ENCODE measurements around the gene PRKRIP1. TPM values are rescaled to one million over a fixed set of nuclear protein-coding genes. Genes with fewer than 3 reads are reported as not detected.

The PRKRIP1 gene
- total RNA-seq, 2 experiments from 2014 or later, result 47.4 to 48.0 TPM

- H3K27me3 ChIP-seq (ENCODE audit: control insufficient read depth in 1 of 2, insufficient read depth in 2 of 2, low read length in 2 of 2), result no peaks in the 10 kb centered on the region
- H3K36me3 ChIP-seq (ENCODE audit: insufficient read depth, low read length), result peaks cover 14% of the 10 kb centered on the region
- H3K4me3 Mint-ChIP-seq, result peak overlapping the region; percentile 45
- H3K4me3 ChIP-seq (ENCODE audit: low read length), result no peak overlapping the region
- H3K4me1 Mint-ChIP-seq (ENCODE audit: low read depth), result peaks cover 56% of the 10 kb centered on the region
- ATAC-seq (ENCODE audit: poor library complexity) (no peak), DNase-seq (no peak)
- TF ChIP-seq CTCF (IDR thresholded peaks at IDR 0.05), result no peak
- H3K27me3 Mint-ChIP-seq, result no peaks in the 10 kb centered on the region
- peaks cover 71% of the 10 kb centered on the region for H3K4me1 ChIP-seq (ENCODE audit: insufficient read depth, low read length)
- H3K9me3 ChIP-seq (ENCODE audit: control insufficient read depth in 1 of 2, insufficient read depth in 1 of 2, low read length in 2 of 2), result no peaks in the 10 kb centered on the region
- ChIA-PET CTCF (no interaction called here), POLR2A (interaction anchor here (4.2 kb wide), 1 partner anchor 8 kb away, joined by 111 read pairs; no protein-coding TSS in a partner anchor)
- H3K9me3 Mint-ChIP-seq, result no peaks in the 10 kb centered on the region
- peaks cover 55% of the 10 kb centered on the region for H3K36me3 Mint-ChIP-seq (ENCODE audit: low read depth)
- H3K27ac ChIP-seq (ENCODE audit: low read depth in 1 of 2, low read length in 2 of 2), result peak overlapping the region in 1 of 2 donors; percentile 99
- intact Hi-C loops (cut with DNase I, micrococcal nuclease), result no loop called here
- peak overlapping the region; percentile 100 for H3K27ac Mint-ChIP-seq
Observed at GRCh38 chr7:102424129-102424551, 28.0 kb downstream of the PRKRIP1 start.

GRCh38 chr7:102424787-102425218, 28.6 kb downstream of the PRKRIP1 start:
- no peak for ATAC-seq (ENCODE audit: poor library complexity)
- intact Hi-C loops (cut with DNase I, micrococcal nuclease), result no loop called here
- Mint-ChIP-seq H3K27ac (peak overlapping the region; percentile 100), H3K4me1 (ENCODE audit: low read depth) (peaks cover 63% of the 10 kb centered on the region), H3K27me3 (no peaks in the 10 kb centered on the region), H3K4me3 (peak overlapping the region; percentile 45), H3K36me3 (ENCODE audit: low read depth) (peaks cover 51% of the 10 kb centered on the region), H3K9me3 (no peaks in the 10 kb centered on the region)
- Histone ChIP-seq H3K36me3 (ENCODE audit: insufficient read depth, low read length) (peaks cover 8% of the 10 kb centered on the region), H3K4me3 (ENCODE audit: low read length) (no peak overlapping the region), H3K27me3 (ENCODE audit: control insufficient read depth in 1 of 2, insufficient read depth in 2 of 2, low read length in 2 of 2) (no peaks in the 10 kb centered on the region), H3K4me1 (ENCODE audit: insufficient read depth, low read length) (peaks cover 77% of the 10 kb centered on the region), H3K9me3 (ENCODE audit: control insufficient read depth in 1 of 2, insufficient read depth in 1 of 2, low read length in 2 of 2) (no peaks in the 10 kb centered on the region), H3K27ac (ENCODE audit: low read depth in 1 of 2, low read length in 2 of 2) (peak overlapping the region; percentile 95 to 99)
- peak in 2 of 14 experiments; percentile 41 to 47 for DNase-seq
- ChIA-PET CTCF (interaction anchor here (1.0 to 2.3 kb wide), 2 partner anchors 9 to 12 kb away, joined by 3 to 17 read pairs; no protein-coding TSS in a partner anchor), POLR2A (interaction anchor here (2.1 to 4.2 kb wide), 2 partner anchors 9 to 28 kb away, joined by 26 to 111 read pairs; partner anchors contain the start of gene PRKRIP1)
- no peak for TF ChIP-seq CTCF (IDR thresholded peaks at IDR 0.05)

GRCh38 chr7:102425639-102426267, 29.6 kb downstream of the PRKRIP1 start:
- peak overlapping the region; percentile 95 to 99 for H3K27ac ChIP-seq (ENCODE audit: low read depth in 1 of 2, low read length in 2 of 2)
- intact Hi-C loops (cut with DNase I, micrococcal nuclease), result loop anchor here in 1 of 2 experiments (1.0 kb wide), 1 partner anchor 8 kb away; no protein-coding TSS in a partner anchor
- H3K27ac Mint-ChIP-seq, result peak overlapping the region; percentile 100
- no peaks in the 10 kb centered on the region for H3K9me3 ChIP-seq (ENCODE audit: control insufficient read depth in 1 of 2, insufficient read depth in 1 of 2, low read length in 2 of 2)
- no peaks in the 10 kb centered on the region for H3K27me3 ChIP-seq (ENCODE audit: control insufficient read depth in 1 of 2, insufficient read depth in 2 of 2, low read length in 2 of 2)
- ATAC-seq (ENCODE audit: poor library complexity) (peak; percentile 75), DNase-seq (peak; percentile 74 to 96 (median 78))
- ChIA-PET POLR2A (interaction anchor here (0.6 to 4.2 kb wide), 16 partner anchors 9 to 1997 kb away, joined by 3 to 111 read pairs (median 4); partner anchors contain the start of genes ALKBH4, LRWD1, MEPCE and PRKRIP1), CTCF (interaction anchor here (0.6 to 2.3 kb wide), 5 partner anchors 8 to 24 kb away, joined by 3 to 17 read pairs (median 5); no protein-coding TSS in a partner anchor)
- no peak for TF ChIP-seq CTCF (IDR thresholded peaks at IDR 0.05)
- peaks cover 8% of the 10 kb centered on the region for H3K36me3 ChIP-seq (ENCODE audit: insufficient read depth, low read length)
- H3K9me3 Mint-ChIP-seq, result no peaks in the 10 kb centered on the region
- peaks cover 63% of the 10 kb centered on the region for H3K4me1 Mint-ChIP-seq (ENCODE audit: low read depth)
- peak overlapping the region; percentile 86 for H3K4me3 Mint-ChIP-seq
- peaks cover 82% of the 10 kb centered on the region for H3K4me1 ChIP-seq (ENCODE audit: insufficient read depth, low read length)
- H3K4me3 ChIP-seq (ENCODE audit: low read length), result peak overlapping the region; percentile 42
- H3K27me3 Mint-ChIP-seq, result no peaks in the 10 kb centered on the region
- peaks cover 41% of the 10 kb centered on the region for H3K36me3 Mint-ChIP-seq (ENCODE audit: low read depth)

Data from CD4-positive, alpha-beta T cell (primary cell).